Measurements from ENCODE around the gene SEC14L5. TPM values are rescaled to one million over a fixed set of nuclear protein-coding genes. Genes with fewer than 3 reads are reported as not detected.

SEC14L5 gene
- total RNA-seq, 6 experiments from 2014 or later, result not detected

- Mint-ChIP-seq H3K9me3 (peaks cover 13% of the 10 kb centered on the region), H3K4me3 (no peak overlapping the region), H3K4me1 (ENCODE audit: low read depth) (no peaks in the 10 kb centered on the region), H3K27ac (no peak overlapping the region), H3K27me3 (ENCODE audit: insufficient read depth) (peaks cover 34% of the 10 kb centered on the region), H3K36me3 (ENCODE audit: low read depth) (peaks cover 9% of the 10 kb centered on the region)
- DNase-seq, result no peak
- no peak for TF ChIP-seq CTCF (IDR thresholded peaks at IDR 0.05)
Measured at GRCh38 chr16:4931381-4931780, 26.7 kb upstream of the SEC14L5 start.

- H3K27ac Mint-ChIP-seq, result no peak overlapping the region
Measured at GRCh38 chr16:4933433-4933832, 24.7 kb upstream of the SEC14L5 start.

GRCh38 chr16:4933871-4934395, 24.2 kb upstream of the SEC14L5 start:
- H3K4me1 Mint-ChIP-seq (ENCODE audit: low read depth), result peaks cover 6% of the 10 kb centered on the region
- no peak for DNase-seq

More at GRCh38 chr16:4933433-4933832, 24.7 kb upstream of the SEC14L5 start:
- no peaks in the 10 kb centered on the region for H3K36me3 Mint-ChIP-seq (ENCODE audit: low read depth)
- H3K4me3 Mint-ChIP-seq, result no peak overlapping the region
- H3K27me3 Mint-ChIP-seq (ENCODE audit: insufficient read depth), result peaks cover 48% of the 10 kb centered on the region
- DNase-seq, result no peak
- peaks cover 2% of the 10 kb centered on the region for H3K4me1 Mint-ChIP-seq (ENCODE audit: low read depth)
- no peaks in the 10 kb centered on the region for H3K9me3 Mint-ChIP-seq
- no peak for TF ChIP-seq CTCF (IDR thresholded peaks at IDR 0.05)

GRCh38 chr16:4934591-4934990, 23.5 kb upstream of the SEC14L5 start:
- Mint-ChIP-seq H3K27me3 (ENCODE audit: insufficient read depth) (peaks cover 43% of the 10 kb centered on the region), H3K36me3 (ENCODE audit: low read depth) (no peaks in the 10 kb centered on the region), H3K27ac (no peak overlapping the region), H3K4me1 (ENCODE audit: low read depth) (peaks cover 6% of the 10 kb centered on the region), H3K9me3 (no peaks in the 10 kb centered on the region), H3K4me3 (no peak overlapping the region)
- DNase-seq, result no peak
- no peak for TF ChIP-seq CTCF (IDR thresholded peaks at IDR 0.05)

More at GRCh38 chr16:4933871-4934395, 24.2 kb upstream of the SEC14L5 start:
- no peaks in the 10 kb centered on the region for H3K36me3 Mint-ChIP-seq (ENCODE audit: low read depth)
- no peak overlapping the region for H3K4me3 Mint-ChIP-seq
- TF ChIP-seq CTCF (IDR thresholded peaks at IDR 0.05), result no peak
- no peaks in the 10 kb centered on the region for H3K9me3 Mint-ChIP-seq
- H3K27me3 Mint-ChIP-seq (ENCODE audit: insufficient read depth), result peaks cover 49% of the 10 kb centered on the region
- H3K27ac Mint-ChIP-seq, result no peak overlapping the region

GRCh38 chr16:4935241-4935855, 22.8 kb upstream of the SEC14L5 start:
- peak; percentile 20 for DNase-seq
- Mint-ChIP-seq H3K4me1 (ENCODE audit: low read depth) (peaks cover 6% of the 10 kb centered on the region), H3K9me3 (no peaks in the 10 kb centered on the region), H3K27ac (no peak overlapping the region), H3K36me3 (ENCODE audit: low read depth) (no peaks in the 10 kb centered on the region), H3K27me3 (ENCODE audit: insufficient read depth) (peaks cover 38% of the 10 kb centered on the region), H3K4me3 (no peak overlapping the region)
- no peak for TF ChIP-seq CTCF (IDR thresholded peaks at IDR 0.05)

Data from HFFc6 (cell line).